ACC112 (cell line): ENCODE measurements around the gene NACAD.

Source experiments
- H2AFZ ChIP-seq: fragments of 200-600 bp; sonication (generic); one replicate; pipeline ENCODE4 v1.6.0; 2017; ENCODE audit warnings: antibody characterized with exemption, low read length; ENCODE audit not compliant: unreplicated experiment
- H3K27ac ChIP-seq: fragments of 200-600 bp; sonication (generic); 2 replicates; pipeline ENCODE4 v1.5.1; 2014; ENCODE audit warnings: low read depth, mild to moderate bottlenecking, antibody characterized with exemption, low read length, moderate library complexity
- H3K27me3 ChIP-seq: fragments of 200-600 bp; sonication (generic); 2 replicates; pipeline ENCODE4 v1.6.1; 2014; ENCODE audit warnings: mild to moderate bottlenecking, antibody characterized with exemption, low read length, moderate library complexity, mixed read lengths; ENCODE audit not compliant: insufficient read depth
- H3K36me3 ChIP-seq: fragments of 200-600 bp; sonication (generic); 2 replicates; pipeline ENCODE4 v1.6.1; 2016; ENCODE audit warnings: mild to moderate bottlenecking, antibody characterized with exemption, low read length, moderate library complexity, mixed read lengths; ENCODE audit not compliant: insufficient read depth
- H3K4me1 ChIP-seq: fragments of 200-600 bp; sonication (generic); one replicate; pipeline ENCODE4 v1.6.1; 2016; ENCODE audit warnings: low read length, mixed read lengths; ENCODE audit not compliant: insufficient read depth, unreplicated experiment, control insufficient read depth
- H3K4me3 ChIP-seq: fragments of 200-600 bp; sonication (generic); 2 replicates; pipeline ENCODE4 v1.5.1; 2014; ENCODE audit warnings: mild to moderate bottlenecking, low read depth, low read length
- H3K79me2 ChIP-seq: fragments of 200-600 bp; sonication (generic); one replicate; pipeline ENCODE4 v1.6.0; 2016; ENCODE audit warnings: low read length; ENCODE audit not compliant: control insufficient read depth, unreplicated experiment, insufficient read depth

NACAD gene

DNA sequence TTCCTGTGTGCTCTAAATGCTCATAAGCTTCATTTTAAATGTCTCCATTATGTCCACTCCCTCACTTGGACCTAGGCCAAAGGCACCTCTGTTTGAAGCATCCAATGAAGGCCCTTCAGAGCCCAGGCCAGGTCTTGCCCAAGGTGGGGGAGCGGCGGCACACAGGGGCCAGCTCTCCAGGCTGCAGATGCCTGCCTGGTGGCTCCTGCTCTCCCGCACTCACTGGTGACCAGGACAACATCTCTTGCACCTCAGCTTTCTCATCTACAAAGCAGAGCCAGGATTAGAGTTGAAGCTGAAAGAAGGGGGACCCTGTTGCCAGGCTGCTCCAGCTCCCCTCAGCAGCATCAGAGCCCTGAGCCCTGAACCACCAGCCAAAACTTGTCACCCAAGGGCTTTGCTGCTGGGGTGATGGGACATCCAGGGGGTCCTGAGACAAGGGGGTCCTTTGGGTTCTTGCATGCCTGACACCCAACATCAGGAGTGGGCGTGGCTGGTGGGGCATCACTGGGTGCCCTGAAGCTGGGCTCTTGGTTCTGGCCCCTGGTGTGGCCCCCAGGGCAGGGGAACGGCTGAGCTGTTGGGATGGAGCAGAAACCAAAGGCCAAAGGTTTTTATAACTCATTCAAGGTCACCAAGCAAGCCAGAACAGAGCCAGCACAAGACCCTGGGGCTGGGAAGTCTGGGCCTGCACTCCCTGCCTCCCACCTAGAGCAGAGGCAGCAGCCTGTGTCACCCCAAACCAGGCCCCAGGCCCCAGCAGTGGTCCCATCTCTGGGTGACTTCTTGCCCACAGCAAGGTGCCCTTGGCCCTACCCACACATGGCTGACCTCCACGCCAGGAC lies 1.2 kb downstream of the NACAD start:
- Histone ChIP-seq H3K4me3 (no peak overlapping the region), H3K27ac (no peak overlapping the region), H3K36me3 (no peaks in the 10 kb centered on the region), H2AFZ (no peak overlapping the region), H3K4me1 (no peaks in the 10 kb centered on the region), H3K27me3 (peaks cover 9% of the 10 kb centered on the region; the same call in 1 of the 2 replicates), H3K79me2 (no peaks in the 10 kb centered on the region)

DNA sequence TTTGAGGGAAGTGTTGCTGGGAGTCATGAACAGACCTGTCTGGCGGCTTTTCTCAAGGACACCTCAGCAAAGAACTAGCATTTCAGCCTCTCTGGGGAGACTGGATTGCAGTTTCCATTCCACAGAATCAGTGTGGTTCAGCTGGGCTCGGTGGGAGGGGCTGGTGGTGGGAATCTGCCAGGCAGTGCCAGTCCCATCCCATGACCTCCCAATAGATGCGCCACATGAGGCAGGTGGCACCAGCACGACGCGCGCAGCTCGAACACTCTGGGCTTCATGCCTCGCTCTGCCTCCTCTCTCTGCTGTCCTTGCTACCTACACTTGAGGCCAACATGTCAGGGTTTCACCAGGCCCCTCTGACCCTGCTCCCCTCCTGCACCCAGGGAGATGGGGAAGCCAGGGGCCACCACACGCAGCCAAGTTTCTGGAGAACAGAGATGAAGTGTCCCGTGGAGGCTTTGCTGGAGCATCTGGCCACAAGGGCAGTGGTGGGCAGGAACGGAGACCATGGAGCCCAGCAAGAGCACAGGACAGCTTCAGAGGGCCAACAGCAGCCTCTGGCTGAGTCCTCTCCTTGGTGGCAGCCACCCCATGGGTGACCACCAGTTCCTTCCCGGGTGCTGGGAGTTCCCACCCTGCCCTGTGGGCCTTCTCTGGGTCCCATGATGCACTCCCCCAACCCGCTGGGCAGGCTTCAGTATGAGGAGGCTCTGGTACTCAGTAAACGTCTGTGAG lies 2.3 kb downstream of the NACAD start:
- H3K27ac ChIP-seq, result no peak overlapping the region
- H3K79me2 ChIP-seq, result no peaks in the 10 kb centered on the region
- no peak overlapping the region for H2AFZ ChIP-seq
- peaks cover 9% of the 10 kb centered on the region; the same call in 1 of the 2 replicates for H3K27me3 ChIP-seq
- H3K4me1 ChIP-seq, result no peaks in the 10 kb centered on the region
- no peaks in the 10 kb centered on the region for H3K36me3 ChIP-seq
- no peak overlapping the region for H3K4me3 ChIP-seq

- Histone ChIP-seq H3K4me1 (no peaks in the 10 kb centered on the region), H3K36me3 (no peaks in the 10 kb centered on the region), H3K79me2 (no peaks in the 10 kb centered on the region), H3K4me3 (no peak overlapping the region), H2AFZ (no peak overlapping the region), H3K27ac (no peak overlapping the region), H3K27me3 (peaks cover 9% of the 10 kb centered on the region; the same call in 1 of the 2 replicates)
These were observed 3.1 kb downstream of the NACAD start for GRCh38 chr7:45085619-45086200.

- H3K4me1 ChIP-seq, result no peaks in the 10 kb centered on the region
These were observed 3.7 kb downstream of the NACAD start for GRCh38 chr7:45084901-45085618.

GRCh38 chr7:45084336-45084735 lies 4.4 kb downstream of the NACAD start:
- H2AFZ ChIP-seq, result no peak overlapping the region
- no peaks in the 10 kb centered on the region for H3K79me2 ChIP-seq
- H3K27me3 ChIP-seq, result peaks cover 3% of the 10 kb centered on the region; the same call in 1 of the 2 replicates
- no peaks in the 10 kb centered on the region for H3K36me3 ChIP-seq
- no peak overlapping the region for H3K4me3 ChIP-seq
- H3K27ac ChIP-seq, result no peak overlapping the region
- H3K4me1 ChIP-seq, result no peaks in the 10 kb centered on the region

More at GRCh38 chr7:45084901-45085618, 3.7 kb downstream of the NACAD start:
- Histone ChIP-seq H3K27me3 (peaks cover 9% of the 10 kb centered on the region; the same call in 1 of the 2 replicates), H3K27ac (no peak overlapping the region), H3K4me3 (no peak overlapping the region), H3K36me3 (no peaks in the 10 kb centered on the region), H2AFZ (no peak overlapping the region), H3K79me2 (no peaks in the 10 kb centered on the region)

GRCh38 chr7:45082831-45083331 lies 5.9 kb downstream of the NACAD start:
- Histone ChIP-seq H2AFZ (no peak overlapping the region), H3K4me3 (no peak overlapping the region), H3K27me3 (no peaks in the 10 kb centered on the region), H3K4me1 (no peaks in the 10 kb centered on the region), H3K36me3 (no peaks in the 10 kb centered on the region), H3K27ac (no peak overlapping the region), H3K79me2 (no peaks in the 10 kb centered on the region)

DNA sequence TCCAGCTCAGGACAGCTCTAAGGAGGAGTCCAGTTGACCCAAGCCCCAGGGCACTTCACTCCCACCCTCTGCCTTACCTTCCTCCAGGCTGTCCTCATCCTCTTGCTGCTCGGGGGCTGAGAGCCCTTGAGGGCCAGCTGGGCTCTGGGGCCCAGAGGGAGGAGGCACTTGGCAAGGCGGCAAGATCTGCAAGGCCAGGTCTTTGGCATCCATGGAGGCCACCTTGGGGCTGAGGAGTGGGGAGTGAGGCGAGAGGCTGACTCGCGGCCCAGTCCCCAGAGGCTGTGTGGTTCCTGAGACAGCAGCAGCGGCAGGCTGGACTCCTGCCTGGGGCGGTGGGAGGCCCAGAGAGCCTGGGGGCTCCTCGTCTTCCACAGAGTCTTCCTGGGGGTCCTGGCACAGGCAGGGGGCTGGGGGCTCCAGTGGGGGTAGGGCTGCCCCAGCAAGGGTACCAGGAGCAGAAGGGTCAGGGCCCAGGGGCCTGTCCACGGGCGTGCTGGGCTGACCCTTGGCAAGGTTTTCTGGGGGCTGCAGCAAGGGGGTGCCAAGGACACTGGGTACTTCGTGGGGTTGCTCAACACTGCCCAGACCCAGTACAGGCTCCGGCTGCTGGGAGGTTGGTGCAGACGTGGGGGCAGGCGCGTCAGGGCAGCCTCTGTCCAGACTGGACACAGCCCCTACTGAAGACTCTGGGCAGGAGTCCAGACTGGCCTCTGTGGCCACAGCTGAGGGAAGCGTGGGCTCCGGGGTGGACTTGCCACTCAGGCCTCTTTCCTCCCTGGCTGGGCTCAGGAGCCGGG lies 6.5 kb downstream of the NACAD start:
- H2AFZ ChIP-seq, result no peak overlapping the region
- H3K27ac ChIP-seq, result no peak overlapping the region
- no peaks in the 10 kb centered on the region for H3K36me3 ChIP-seq
- H3K27me3 ChIP-seq, result no peaks in the 10 kb centered on the region
- no peak overlapping the region for H3K4me3 ChIP-seq
- H3K4me1 ChIP-seq, result no peaks in the 10 kb centered on the region
- no peaks in the 10 kb centered on the region for H3K79me2 ChIP-seq

- no peak overlapping the region for H3K4me3 ChIP-seq
- no peak overlapping the region for H3K27ac ChIP-seq
- H3K36me3 ChIP-seq, result no peaks in the 10 kb centered on the region
- no peak overlapping the region for H2AFZ ChIP-seq
- no peaks in the 10 kb centered on the region for H3K4me1 ChIP-seq
- no peaks in the 10 kb centered on the region for H3K79me2 ChIP-seq
- no peaks in the 10 kb centered on the region for H3K27me3 ChIP-seq
These were observed 7.1 kb downstream of the NACAD start for GRCh38 chr7:45081670-45081974.

GRCh38 chr7:45080958-45081669 lies 7.7 kb downstream of the NACAD start:
- H2AFZ ChIP-seq, result no peak overlapping the region
- no peaks in the 10 kb centered on the region for H3K27me3 ChIP-seq
- no peaks in the 10 kb centered on the region for H3K79me2 ChIP-seq
- H3K36me3 ChIP-seq, result no peaks in the 10 kb centered on the region
- no peak overlapping the region for H3K27ac ChIP-seq
- no peak overlapping the region for H3K4me3 ChIP-seq
- H3K4me1 ChIP-seq, result no peaks in the 10 kb centered on the region
